22Rv1 (cell line): ENCODE results near the gene CPXM2.

Source experiments
- H3K27ac ChIP-seq: fragments of 450-650 bp; 2 replicates; pipeline ENCODE4 v1.5.1; 2017
- CTCF ChIP-seq: fragments of 450-650 bp; IDR thresholded peaks from 2 replicates; pipeline ENCODE4 v1.5.1; 2017; ENCODE audit warnings: mild to moderate bottlenecking
- ZFX ChIP-seq: fragments of 450-650 bp; IDR thresholded peaks from 2 replicates; pipeline ENCODE4 v1.6.1; 2017; ENCODE audit warnings: antibody characterized with exemption, borderline replicate concordance

CPXM2 gene

GRCh38 chr10:123836418-123837145, 55.0 kb downstream of the CPXM2 start:
- no peak for TF ChIP-seq CTCF
- TF ChIP-seq ZFX: no peak
- H3K27ac ChIP-seq: no peak overlapping the region

DNA sequence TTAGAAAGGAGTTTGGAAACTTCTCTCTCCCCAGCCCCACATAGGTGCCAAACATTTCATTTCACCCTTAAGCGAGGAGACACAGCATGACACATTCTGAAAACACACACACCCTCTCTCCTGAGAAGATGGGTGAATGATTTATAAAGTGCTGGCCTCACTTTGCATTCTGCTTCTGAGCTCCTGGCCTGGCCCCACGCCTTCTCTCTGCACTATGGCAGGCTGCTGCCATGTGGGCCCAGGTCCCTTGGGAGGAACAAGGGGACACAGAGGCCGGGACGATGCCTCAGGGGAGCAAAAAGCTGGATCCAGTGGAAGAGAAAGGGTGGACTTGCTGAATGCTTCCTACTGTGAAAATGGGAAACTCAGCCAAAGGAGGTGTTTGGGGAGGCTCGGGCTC, 56.0 kb downstream of the CPXM2 start:
- TF ChIP-seq ZFX: no peak
- no peak for TF ChIP-seq CTCF
- H3K27ac ChIP-seq: no peak overlapping the region

GRCh38 chr10:123833170-123833850, 58.3 kb downstream of the CPXM2 start:
- TF ChIP-seq ZFX (no peak), CTCF (no peak)
- H3K27ac ChIP-seq: no peak overlapping the region

DNA sequence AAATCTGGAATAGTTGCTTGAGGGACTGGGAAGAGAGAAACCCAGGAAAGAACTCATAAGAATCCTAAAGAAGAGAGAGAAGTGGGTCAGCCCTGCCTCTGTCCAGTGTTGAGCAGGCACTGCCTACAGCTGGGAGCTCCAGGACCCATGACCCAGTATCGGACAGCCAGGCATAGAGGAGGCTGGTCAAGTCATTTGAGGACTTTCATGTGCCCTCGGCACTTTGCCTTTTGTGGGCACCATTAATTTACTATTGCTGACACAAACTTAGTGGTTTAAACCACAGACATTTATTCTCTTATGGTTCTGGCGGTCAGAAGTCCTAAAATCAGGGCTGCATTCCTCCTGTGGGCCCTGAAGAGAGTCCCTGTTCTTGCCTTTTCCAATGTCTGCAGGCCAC, 60.3 kb downstream of the CPXM2 start:
- TF ChIP-seq ZFX: no peak
- TF ChIP-seq CTCF: no peak

GRCh38 chr10:123821136-123821535, 70.5 kb downstream of the CPXM2 start:
- TF ChIP-seq CTCF (no peak), ZFX (no peak)

More for the DNA sequence above, 60.3 kb downstream of the CPXM2 start:
- H3K27ac ChIP-seq: no peak overlapping the region

GRCh38 chr10:123809632-123810031, 82.0 kb downstream of the CPXM2 start:
- TF ChIP-seq ZFX (no peak), CTCF (no peak)
- no peak overlapping the region for H3K27ac ChIP-seq

More at GRCh38 chr10:123821136-123821535, 70.5 kb downstream of the CPXM2 start:
- H3K27ac ChIP-seq: no peak overlapping the region

DNA sequence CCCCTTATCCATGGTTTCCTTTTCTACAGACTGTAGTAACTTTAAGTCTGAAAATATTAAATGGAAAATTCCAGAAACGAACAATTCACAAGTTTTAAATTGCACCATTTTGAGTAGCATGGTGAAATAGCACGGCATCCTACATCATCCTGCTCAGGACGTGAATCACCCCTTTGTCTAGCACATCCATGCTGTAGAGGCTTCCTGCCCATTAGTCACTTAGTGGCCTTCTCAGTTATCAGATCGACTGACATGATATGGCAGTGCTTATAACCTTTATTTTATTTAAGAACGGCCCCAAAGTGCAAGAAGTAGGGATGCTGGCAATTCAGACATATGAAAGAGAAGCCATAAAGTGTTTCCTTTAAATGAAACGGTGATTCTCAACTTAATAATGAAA, 82.7 kb downstream of the CPXM2 start:
- no peak overlapping the region for H3K27ac ChIP-seq

More for the DNA sequence above, 82.7 kb downstream of the CPXM2 start:
- no peak for TF ChIP-seq CTCF
- TF ChIP-seq ZFX: no peak
